Trophoblast cell (in vitro differentiated cells and primary cell): ENCODE results near the gene ZNF212.
A peak's percentile ranks its signal among the peaks of the same experiment; 100 is the strongest.
"Not testable (repeated sequence)": the region's sequence is repeated elsewhere in the genome, so short reads cannot be mapped to it uniquely, and the experiment has no call there.

Source experiments
- DNase-seq, 2 donors: peaks; one replicate each; pipeline ENCODE4 v3.0.0-alpha.2; 2016
- H2AFZ ChIP-seq: 2 replicates; pipeline ENCODE4 v1.6.1; 2013; ENCODE audit warnings: low read length, moderate library complexity, mild to moderate bottlenecking; ENCODE audit not compliant: insufficient read depth, poor library complexity
- H2AK5ac ChIP-seq: 2 replicates; pipeline ENCODE4 v1.6.1; 2013; ENCODE audit warnings: mild to moderate bottlenecking, low read length
- H2BK120ac ChIP-seq: 2 replicates; pipeline ENCODE4 v1.6.1; 2013; ENCODE audit warnings: low read length, mild to moderate bottlenecking, moderate library complexity; ENCODE audit not compliant: insufficient read depth, poor library complexity
- H2BK12ac ChIP-seq: 2 replicates; pipeline ENCODE4 v1.6.1; 2013; ENCODE audit warnings: mild to moderate bottlenecking, low read length, moderate library complexity
- H2BK5ac ChIP-seq: 2 replicates; pipeline ENCODE4 v1.6.1; 2013; ENCODE audit warnings: low read length, low read depth, moderate library complexity, mild to moderate bottlenecking; ENCODE audit not compliant: poor library complexity
- H3K14ac ChIP-seq: 2 replicates; pipeline ENCODE4 v1.6.1; 2013; ENCODE audit warnings: mild to moderate bottlenecking, low read length
- H3K18ac ChIP-seq: 2 replicates; pipeline ENCODE4 v1.6.1; 2013; ENCODE audit warnings: mild to moderate bottlenecking, low read length
- H3K23ac ChIP-seq: 2 replicates; pipeline ENCODE4 v1.6.1; 2013; ENCODE audit warnings: low read length
- H3K27ac ChIP-seq: 2 replicates; pipeline ENCODE4 v1.5.1; 2013; ENCODE audit warnings: low read depth, mild to moderate bottlenecking, inconsistent platforms, low read length, moderate library complexity
- H3K27me3 ChIP-seq: 2 replicates; pipeline ENCODE4 v1.6.1; 2013; ENCODE audit warnings: inconsistent platforms, mild to moderate bottlenecking, low read length, moderate library complexity; ENCODE audit not compliant: insufficient read depth
- H3K36me3 ChIP-seq, 2 experiments: 1 replicate in 1 of 2; 2 replicates in 1 of 2; pipeline ENCODE4 v1.6.1; 2013; ENCODE audit warnings: low read length in 2 of 2, mild to moderate bottlenecking in 2 of 2, moderate library complexity in 1 of 2; ENCODE audit not compliant: insufficient read depth in 2 of 2, control insufficient read depth in 1 of 2
- H3K4ac ChIP-seq: 2 replicates; pipeline ENCODE4 v1.6.1; 2013; ENCODE audit warnings: low read depth, mild to moderate bottlenecking, low read length, moderate library complexity
- H3K4me1 ChIP-seq, 2 experiments: 1 replicate in 1 of 2; 2 replicates in 1 of 2; pipeline ENCODE4 v1.6.1; 2013; ENCODE audit warnings: low read length in 2 of 2, mild to moderate bottlenecking in 2 of 2, moderate library complexity in 1 of 2; ENCODE audit not compliant: insufficient read depth in 2 of 2, control insufficient read depth in 1 of 2
- H3K4me2 ChIP-seq: 2 replicates; pipeline ENCODE4 v1.6.1; 2013; ENCODE audit warnings: inconsistent platforms, mild to moderate bottlenecking, low read length, moderate library complexity
- H3K4me3 ChIP-seq: 2 replicates; pipeline ENCODE4 v1.5.1; 2013; ENCODE audit warnings: mild to moderate bottlenecking, low read depth, low read length, inconsistent platforms
- H3K79me1 ChIP-seq: one replicate; pipeline ENCODE4 v1.6.1; 2013; ENCODE audit warnings: low read length
- H3K79me2 ChIP-seq: 2 replicates; pipeline ENCODE4 v1.6.1; 2013; ENCODE audit warnings: low read length, mild to moderate bottlenecking; ENCODE audit not compliant: control insufficient read depth, insufficient read depth, poor library complexity
- H3K9ac ChIP-seq: 2 replicates; pipeline ENCODE4 v1.6.1; 2013; ENCODE audit warnings: mild to moderate bottlenecking, low read length
- H3K9me3 ChIP-seq: 2 replicates; pipeline ENCODE4 v1.6.1; 2013; ENCODE audit warnings: low read depth, mild to moderate bottlenecking, control low read depth, inconsistent platforms, low read length; ENCODE audit not compliant: insufficient read depth
- H4K12ac ChIP-seq: 2 replicates; pipeline ENCODE4 v1.6.1; 2013; ENCODE audit warnings: low read depth, mild to moderate bottlenecking, low read length, moderate library complexity
- H4K8ac ChIP-seq: 2 replicates; pipeline ENCODE4 v1.6.1; 2013; ENCODE audit warnings: low read depth, mild to moderate bottlenecking, low read length, moderate library complexity
- H4K91ac ChIP-seq: one replicate; pipeline ENCODE4 v1.6.1; 2013; ENCODE audit warnings: low read depth, mild to moderate bottlenecking, low read length, moderate library complexity
- WGBS: extraction: QIAGEN DNeasy Blood & Tissue Kit; methylation state at CpG from one replicate; pipeline ENCODE4 v1.1.7; 2013; ENCODE audit warnings: missing lambda C conversion rate; ENCODE audit not compliant: insufficient read length, insufficient coverage; ENCODE audit errors: extremely low coverage; 5-methylcytosine and 5-hydroxymethylcytosine counted together

The ZNF212 gene

GRCh38 chr7:149226366-149226765, 13.1 kb upstream of the ZNF212 start:
- not testable (repeated sequence) for H3K14ac ChIP-seq, H2AK5ac ChIP-seq, H3K4me1 ChIP-seq, H2BK12ac ChIP-seq, H2BK120ac ChIP-seq, H3K27ac ChIP-seq, H3K18ac ChIP-seq, H3K79me1 ChIP-seq, H4K12ac ChIP-seq, H3K23ac ChIP-seq, H3K79me2 ChIP-seq, H4K8ac ChIP-seq, H4K91ac ChIP-seq, H3K4me2 ChIP-seq, H3K9me3 ChIP-seq, H2BK5ac ChIP-seq, H3K4me3 ChIP-seq, H3K4ac ChIP-seq, H2AFZ ChIP-seq, H3K9ac ChIP-seq, H3K27me3 ChIP-seq
- DNase-seq = peak; percentile 62 to 74
- no CpG with 5 or more reads among the region's 17 CpGs for WGBS
- H3K36me3 ChIP-seq = peaks cover 19 to 29% of the 10 kb centered on the region in 2 experiments

- Histone ChIP-seq H3K4ac (no peak overlapping the region), H3K79me2 (no peaks in the 10 kb centered on the region), H3K27ac (no peak overlapping the region), H3K9me3 (no peaks in the 10 kb centered on the region), H3K27me3 (no peaks in the 10 kb centered on the region), H2BK12ac (no peak overlapping the region), H3K36me3 (peaks cover 14 to 26% of the 10 kb centered on the region in 2 experiments), H4K12ac (no peak overlapping the region), H2BK5ac (no peak overlapping the region), H3K4me3 (no peak overlapping the region), H2AFZ (no peak overlapping the region), H3K9ac (no peak overlapping the region), H3K4me2 (no peak overlapping the region), H3K79me1 (no peaks in the 10 kb centered on the region), H4K8ac (no peak overlapping the region), H3K23ac (no peak overlapping the region), H4K91ac (no peak overlapping the region), H3K14ac (no peak overlapping the region), H3K4me1 (no peaks in the 10 kb centered on the region), H3K18ac (no peak overlapping the region), H2AK5ac (no peak overlapping the region), H2BK120ac (no peak overlapping the region)
- DNase-seq = no peak
- whole genome bisulfite sequencing = no CpG with 5 or more reads among the region's 6 CpGs
Measured at GRCh38 chr7:149226840-149227494, 12.5 kb upstream of the ZNF212 start.

GRCh38 chr7:149228831-149229471, 10.5 kb upstream of the ZNF212 start:
- peak in 1 of 2 donors; percentile 29 for DNase-seq
- Histone ChIP-seq H3K4ac (no peak overlapping the region), H3K27ac (no peak overlapping the region), H3K36me3 (peaks cover 14 to 19% of the 10 kb centered on the region in 2 experiments), H3K23ac (no peak overlapping the region), H3K9me3 (peaks cover under 1% of the 10 kb centered on the region), H3K4me1 (peaks cover 0 to 3% of the 10 kb centered on the region in 2 experiments), H3K79me2 (no peaks in the 10 kb centered on the region), H3K4me3 (no peak overlapping the region), H4K91ac (no peak overlapping the region), H3K27me3 (no peaks in the 10 kb centered on the region), H4K8ac (no peak overlapping the region), H3K14ac (no peak overlapping the region), H2BK12ac (no peak overlapping the region), H3K18ac (no peak overlapping the region), H3K4me2 (no peak overlapping the region), H3K79me1 (peaks cover 3% of the 10 kb centered on the region), H3K9ac (no peak overlapping the region), H4K12ac (no peak overlapping the region), H2AFZ (no peak overlapping the region), H2BK5ac (no peak overlapping the region), H2AK5ac (no peak overlapping the region), H2BK120ac (no peak overlapping the region)
- no CpG with 5 or more reads among the region's 7 CpGs for WGBS

GRCh38 chr7:149229526-149229925, 9.9 kb upstream of the ZNF212 start:
- Histone ChIP-seq H2BK120ac (no peak overlapping the region), H2BK12ac (no peak overlapping the region), H3K4me1 (peaks cover 0 to 3% of the 10 kb centered on the region in 2 experiments), H4K8ac (no peak overlapping the region), H2BK5ac (no peak overlapping the region), H4K91ac (no peak overlapping the region), H3K23ac (no peak overlapping the region), H2AFZ (no peak overlapping the region), H3K27me3 (no peaks in the 10 kb centered on the region), H3K4me3 (no peak overlapping the region), H3K79me2 (no peaks in the 10 kb centered on the region), H3K36me3 (peaks cover 8 to 13% of the 10 kb centered on the region in 2 experiments), H3K4me2 (no peak overlapping the region), H3K79me1 (peaks cover 3% of the 10 kb centered on the region), H2AK5ac (no peak overlapping the region), H3K27ac (no peak overlapping the region), H3K14ac (no peak overlapping the region), H4K12ac (no peak overlapping the region), H3K4ac (no peak overlapping the region), H3K9me3 (peaks cover 3% of the 10 kb centered on the region), H3K9ac (no peak overlapping the region), H3K18ac (no peak overlapping the region)
- no peak for DNase-seq
- no CpG with 5 or more reads among the region's 6 CpGs for WGBS
